Aorta (tissue), 5 donors: ENCODE data around the gene EFHB. TPM values are rescaled to one million over a fixed set of nuclear protein-coding genes. Genes with fewer than 3 reads are reported as not detected.

Source experiments
- ATAC-seq: fragments of 200-7000 bp; cut with Tn5 transposase; one replicate; pipeline ENCODE4 v1.9.1; 2022; ENCODE audit warnings: moderate library complexity; ENCODE audit not compliant: low FRiP score
- DNase-seq, 2 donors: peaks; one replicate each; pipeline ENCODE4 v3.0.0-alpha.2; 2020
- H3K27ac ChIP-seq, 2 donors: one replicate each; pipeline ENCODE4 v1.5.1; 2013; ENCODE audit warnings: low read length in 2 of 2, mild to moderate bottlenecking in 2 of 2, moderate library complexity in 2 of 2, control low read depth in 1 of 2, inconsistent platforms in 1 of 2, low read depth in 1 of 2
- H3K27me3 ChIP-seq, 2 donors: one replicate each; pipeline ENCODE4 v1.6.1; 2013; ENCODE audit warnings: control low read depth in 1 of 2, low read length in 1 of 2, mild to moderate bottlenecking in 1 of 2, moderate library complexity in 1 of 2; ENCODE audit not compliant: insufficient read depth in 2 of 2, control insufficient read depth in 1 of 2
- H3K36me3 ChIP-seq, 2 donors: one replicate each; pipeline ENCODE4 v1.6.1; 2013; ENCODE audit warnings: control low read depth in 1 of 2, low read length in 1 of 2, mild to moderate bottlenecking in 1 of 2; ENCODE audit not compliant: insufficient read depth in 2 of 2, control insufficient read depth in 1 of 2
- H3K4me1 ChIP-seq, 2 donors: one replicate each; pipeline ENCODE4 v1.6.1; 2013; ENCODE audit warnings: low read length in 2 of 2, control low read depth in 1 of 2, mild to moderate bottlenecking in 1 of 2, moderate library complexity in 1 of 2; ENCODE audit not compliant: insufficient read depth in 2 of 2, control insufficient read depth in 1 of 2
- H3K4me3 ChIP-seq, 2 donors: one replicate each; pipeline ENCODE4 v1.5.1; 2013; ENCODE audit warnings: low read length in 2 of 2, control low read depth in 1 of 2, mild to moderate bottlenecking in 1 of 2
- H3K9me3 ChIP-seq: one replicate; pipeline ENCODE4 v1.6.1; 2013; ENCODE audit warnings: mild to moderate bottlenecking, low read length; ENCODE audit not compliant: control insufficient read depth
- WGBS, 2 donors: extraction: QIAGEN DNeasy Blood & Tissue Kit; methylation state at CpG; one replicate each; pipeline ENCODE4 v1.1.7; 2013; 5-methylcytosine and 5-hydroxymethylcytosine counted together
- intact Hi-C, 2 donors: fragments of 100-400 bp; cut with DNase I; formaldehyde crosslinking; loops; one replicate each; pipeline versions ENCODE4 v1.14.2 to v1.15.0; 2022
- polyA plus RNA-seq, 2 donors: library from polyadenylated mRNA; stranded (reverse); fragments of 200-250 nt; gene quantifications; one replicate each; pipeline ENCODE4 v1.2.3, GENCODE V29; 2013
- total RNA-seq, 2 donors: library from RNA; stranded (reverse); fragmentation: NEBNext Ultra II Directional; extraction: Animal tissue kit (Norgen Biotek cat#: 25700); gene quantifications; one replicate each; pipeline ENCODE4 v1.2.1, GENCODE V29; 2021
- donor health status: healthy with polysubstance abuse.
- donor health status: Bipolar disorder and iron deficiency.
- donor health status: DM: no; HTN: no; CAD: no.
- donor health status: DM: no; HTN: no; CAD: no.
- donor health status: DM: yes; HTN: yes; CAD: no.

EFHB gene
- total and polyA plus RNA-seq, 4 donors, result 0.81 to 3.0 (median 1.1) TPM; not detected in 1

DNA sequence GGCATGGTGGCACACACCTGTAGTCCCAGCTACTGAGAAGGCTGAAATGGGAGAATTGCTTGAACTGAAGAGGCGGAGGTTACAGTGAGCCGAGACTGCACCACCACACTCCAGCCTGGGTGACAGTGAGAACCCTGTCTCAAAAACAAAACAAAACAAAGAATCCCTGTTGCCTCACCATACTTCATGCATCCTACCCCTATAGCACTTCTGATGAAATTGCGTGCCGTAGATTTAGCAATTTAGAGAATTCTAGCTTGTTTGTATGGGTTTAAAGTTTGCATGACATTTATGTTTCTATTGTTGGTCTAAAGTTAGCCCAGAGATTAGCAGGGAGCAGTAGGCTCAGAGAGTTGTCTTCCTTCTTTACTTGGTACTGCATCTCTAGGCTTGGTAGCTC, 20.7 kb upstream of the EFHB start:
- H3K27me3 ChIP-seq, result no peaks in the 10 kb centered on the region
- peaks cover 2 to 7% of the 10 kb centered on the region in 2 donors for H3K4me1 ChIP-seq
- no peak overlapping the region for H3K27ac ChIP-seq
- intact Hi-C loops, result no loop called here
- no peak overlapping the region for H3K4me3 ChIP-seq
- no peaks in the 10 kb centered on the region for H3K9me3 ChIP-seq
- DNase-seq (no peak), ATAC-seq (no peak)
- peaks cover 2 to 7% of the 10 kb centered on the region in 2 donors for H3K36me3 ChIP-seq
- WGBS, 2 donors, result 90 to 96% methylated on average over 4 of the region's 4 CpGs

DNA sequence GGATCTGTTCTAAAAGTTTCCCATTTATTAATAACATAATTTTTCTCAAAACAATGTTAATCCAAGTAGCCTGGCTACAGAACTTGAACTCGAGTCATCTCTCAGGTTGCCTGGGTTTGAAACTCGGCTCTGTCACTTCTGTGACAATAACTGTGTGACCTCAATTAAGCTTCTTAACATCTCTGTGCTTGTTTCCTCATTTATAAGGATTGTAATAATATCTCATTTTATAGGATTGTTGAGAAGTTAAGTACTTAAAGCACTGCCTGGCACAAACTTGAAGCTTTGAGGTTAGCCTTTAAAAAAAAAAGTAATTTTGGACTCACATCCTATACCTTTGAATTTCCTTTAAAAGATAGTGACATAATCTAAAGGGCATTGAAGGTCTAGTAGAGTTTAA, 16.3 kb upstream of the EFHB start:
- ATAC-seq (no peak), DNase-seq (no peak)
- Histone ChIP-seq H3K27ac (no peak overlapping the region), H3K4me3 (no peak overlapping the region), H3K27me3 (no peaks in the 10 kb centered on the region), H3K36me3 (peaks cover 0 to 7% of the 10 kb centered on the region in 2 donors), H3K9me3 (no peaks in the 10 kb centered on the region), H3K4me1 (peaks cover 2 to 7% of the 10 kb centered on the region in 2 donors)
- intact Hi-C loops, result no loop called here
- 70 to 75% methylated on average over 2 of the region's 2 CpGs for WGBS, 2 donors

DNA sequence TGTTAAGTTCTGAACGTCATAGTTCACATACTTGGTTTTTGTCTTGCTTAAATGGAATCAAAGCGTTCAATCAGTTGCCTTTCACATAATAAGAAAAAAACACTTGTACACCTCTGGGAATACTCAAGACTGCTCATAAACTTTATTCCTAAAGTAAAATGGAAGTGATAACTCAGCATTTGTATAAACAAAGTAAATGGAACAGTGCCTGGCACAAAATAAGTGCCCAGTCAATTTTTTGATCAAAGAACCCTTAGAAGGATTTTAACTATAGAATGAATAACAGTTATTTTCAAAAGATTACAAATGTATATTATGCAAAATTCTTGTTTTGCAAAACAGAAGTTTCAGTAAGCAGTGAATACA, 14.2 kb upstream of the EFHB start:
- H3K4me3 ChIP-seq, result peak overlapping the region; percentile 51 to 78
- DNase-seq, result no peak
- H3K27ac ChIP-seq, result peak overlapping the region in 1 of 2 donors; percentile 94
- no peaks in the 10 kb centered on the region for H3K27me3 ChIP-seq
- peaks cover 2 to 5% of the 10 kb centered on the region in 2 donors for H3K4me1 ChIP-seq
- no peak for ATAC-seq
- peaks cover 0 to 3% of the 10 kb centered on the region in 2 donors for H3K36me3 ChIP-seq
- intact Hi-C loops, result loop anchor here in 1 of 2 donors (10.0 kb wide), 1 partner anchor 87 kb away; no protein-coding TSS in a partner anchor
- 2 to 3% methylated on average over 2 of the region's 2 CpGs for WGBS, 2 donors
- H3K9me3 ChIP-seq, result no peaks in the 10 kb centered on the region

DNA sequence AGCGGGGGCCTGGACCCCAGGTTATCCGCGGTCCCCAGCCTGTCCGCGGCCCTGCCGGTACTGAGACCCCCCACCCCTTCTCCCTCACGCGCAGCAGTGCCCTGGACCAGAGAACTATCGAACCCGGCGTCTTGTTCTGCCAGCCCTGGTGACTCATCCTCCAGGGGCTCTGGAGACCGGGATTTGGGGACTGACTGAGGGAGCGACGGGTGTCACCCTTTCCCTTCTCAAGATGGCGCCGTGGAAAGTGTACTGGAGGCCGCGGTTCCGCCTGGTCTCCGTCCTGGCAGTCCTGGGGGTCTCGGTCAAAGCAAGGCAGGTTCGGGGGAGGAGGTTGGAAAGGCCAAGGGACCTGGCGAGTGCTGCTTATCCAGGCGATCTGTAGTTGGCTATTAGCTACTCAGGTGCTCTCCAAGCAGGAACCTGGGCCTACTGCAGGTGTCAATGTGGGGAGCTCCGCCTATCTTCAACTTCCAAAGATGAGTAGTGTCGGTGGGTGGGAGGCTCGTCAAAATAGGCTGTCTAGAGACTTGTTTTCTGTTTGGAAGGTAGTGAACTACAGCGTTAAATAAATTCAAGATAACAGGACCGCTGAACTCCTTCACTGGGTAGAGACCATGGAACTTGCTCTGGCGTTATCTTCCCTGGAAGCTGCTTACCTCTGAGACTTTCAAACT, 13.7 kb upstream of the EFHB start:
- ATAC-seq (peak; percentile 75), DNase-seq (peak; percentile 74 to 81)
- no peaks in the 10 kb centered on the region for H3K27me3 ChIP-seq
- H3K4me1 ChIP-seq, result peaks cover 2 to 5% of the 10 kb centered on the region in 2 donors
- H3K27ac ChIP-seq, result peak overlapping the region; percentile 83 to 94
- peak overlapping the region; percentile 51 to 78 for H3K4me3 ChIP-seq
- peaks cover 0 to 3% of the 10 kb centered on the region in 2 donors for H3K36me3 ChIP-seq
- intact Hi-C loops, result loop anchor here (2.0 to 10.0 kb wide), 3 partner anchors 59 to 93 kb away; partner anchors contain the start of gene KAT2B (in 1 of the 2)
- H3K9me3 ChIP-seq, result no peaks in the 10 kb centered on the region
- 0 to 1% methylated on average over 29 to 30 of the region's 30 CpGs for WGBS, 2 donors

DNA sequence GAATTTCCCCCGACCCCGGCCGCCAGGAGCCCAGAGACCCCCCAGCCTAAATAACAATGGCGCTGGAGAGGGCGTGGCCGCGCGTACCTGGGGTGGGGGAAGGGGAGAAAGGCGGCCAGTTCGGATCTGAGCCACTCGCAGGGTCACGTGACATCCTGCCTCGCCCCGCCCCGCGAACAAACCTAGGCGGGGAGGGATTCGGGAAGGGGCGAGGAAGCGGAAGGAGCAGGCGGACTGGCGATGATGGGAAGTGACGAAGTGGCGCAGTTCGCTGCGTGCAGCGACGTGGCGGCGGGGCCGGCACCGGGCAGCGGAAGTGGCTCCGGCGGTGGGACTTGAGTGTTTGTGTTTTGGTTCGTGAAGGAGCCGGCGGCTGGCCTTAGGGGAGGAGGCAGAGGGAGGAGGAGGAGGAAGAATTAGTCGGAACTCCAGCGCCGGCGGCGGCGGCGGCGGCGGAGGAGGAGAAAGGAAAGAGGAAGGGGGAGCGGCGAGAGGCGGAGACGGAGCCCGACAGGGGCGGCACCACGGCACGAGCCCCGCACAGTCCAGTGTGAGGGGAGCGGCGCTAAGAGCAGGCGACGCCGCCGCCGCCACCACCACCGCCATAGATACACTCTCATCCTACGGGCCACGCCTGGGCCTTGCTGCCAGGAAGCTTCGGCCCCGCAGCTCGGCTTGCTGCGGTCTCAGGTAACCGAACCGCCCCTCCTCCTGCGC, 13.0 kb upstream of the EFHB start, which contains the start of gene RAB5A:
Gene RAB5A, plus strand, starts transcription at position 266 of the 717 bp plus-strand sequence. CDS start 3,802 bp downstream, outside the sequence.
- Histone ChIP-seq H3K36me3 (peaks cover 0 to 3% of the 10 kb centered on the region in 2 donors), H3K27ac (peak within 1 kb of the TSS; percentile 83 to 98), H3K27me3 (no peaks in the 10 kb centered on the region), H3K9me3 (no peaks in the 10 kb centered on the region), H3K4me3 (peak within 1 kb of the TSS; percentile 78 to 98), H3K4me1 (peaks cover 2 to 4% of the 10 kb centered on the region in 2 donors)
- DNase-seq (peak; percentile 99), ATAC-seq (peak; percentile 98)
- intact Hi-C loops, result loop anchor here (2.0 to 10.0 kb wide), 3 partner anchors 58 to 94 kb away; partner anchors contain the start of gene KAT2B (in 1 of the 2)
- 0% methylated on average over 65 to 73 of the region's 73 CpGs for WGBS, 2 donors

DNA sequence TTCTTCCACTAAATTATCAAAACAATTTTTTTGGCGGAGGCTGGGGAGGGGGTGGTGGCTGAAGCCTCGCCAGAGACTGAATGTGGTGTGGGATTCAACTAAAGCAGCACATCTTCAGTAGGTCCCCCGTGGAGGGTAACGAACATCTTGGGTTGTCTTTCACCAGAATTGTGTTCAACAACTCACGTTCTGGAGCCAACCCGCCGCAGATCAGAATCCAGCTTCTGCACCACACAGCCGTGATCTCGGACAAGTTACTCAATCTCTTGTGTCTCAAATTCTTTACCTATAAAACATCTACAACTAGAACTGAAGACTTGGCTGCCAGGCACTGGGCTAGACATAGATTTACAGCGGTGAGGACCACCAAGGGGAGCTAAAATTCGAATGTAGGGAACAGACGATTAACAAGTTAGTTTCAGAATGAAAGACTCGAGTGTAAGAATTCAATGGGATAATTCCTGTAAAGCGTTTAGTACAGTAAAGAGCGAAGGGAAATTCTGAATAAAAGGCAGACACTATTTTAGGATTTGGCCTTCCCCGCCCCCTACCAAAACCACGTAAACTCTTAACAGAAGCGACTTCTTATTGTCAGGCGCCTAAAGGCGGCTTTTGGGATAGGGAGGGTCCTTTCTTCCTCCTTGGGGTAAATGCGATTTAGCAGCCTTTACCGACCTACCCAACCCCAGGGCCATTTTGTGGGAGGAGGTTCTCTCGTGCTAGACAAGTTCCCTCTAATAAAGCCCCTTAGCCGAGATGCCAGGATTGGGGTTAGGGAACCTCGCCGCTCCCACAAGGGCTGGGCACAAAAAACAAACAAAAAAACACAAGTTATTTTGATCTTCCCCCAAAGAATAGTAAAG, 12.2 kb upstream of the EFHB start:
- Histone ChIP-seq H3K27ac (peak overlapping the region in 1 of 2 donors; percentile 98), H3K9me3 (no peaks in the 10 kb centered on the region), H3K4me3 (peak overlapping the region; percentile 30 to 98), H3K36me3 (no peaks in the 10 kb centered on the region), H3K4me1 (peaks cover 0 to 2% of the 10 kb centered on the region in 2 donors), H3K27me3 (no peaks in the 10 kb centered on the region)
- intact Hi-C loops, result loop anchor here (2.0 to 10.0 kb wide), 3 partner anchors 57 to 95 kb away; partner anchors contain the start of gene KAT2B (in 1 of the 2)
- WGBS, 2 donors, result 38 to 40% methylated on average over 26 of the region's 26 CpGs
- peak; percentile 13 for ATAC-seq
- DNase-seq, result peak in 1 of 2 donors; percentile 49

DNA sequence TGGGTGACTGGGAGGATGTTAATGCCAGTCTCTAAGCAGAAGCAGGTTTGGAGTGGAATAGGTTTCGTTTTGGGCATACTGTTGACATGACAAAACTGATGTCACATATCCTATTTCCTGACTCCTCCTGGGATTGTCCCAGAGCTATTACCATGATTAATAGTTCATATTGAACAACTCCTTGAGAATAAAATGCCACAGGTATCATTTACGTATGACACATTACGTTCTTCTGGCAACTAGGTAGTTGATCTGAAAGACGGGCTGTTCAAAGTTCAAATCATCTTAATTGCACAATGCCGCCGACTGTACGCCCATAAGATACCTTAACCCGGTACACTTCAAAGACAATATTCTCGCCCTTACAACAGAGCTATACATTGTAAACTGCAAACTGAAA, 11.5 kb upstream of the EFHB start:
- H3K4me3 ChIP-seq, result no peak overlapping the region
- H3K27me3 ChIP-seq, result no peaks in the 10 kb centered on the region
- H3K36me3 ChIP-seq, result no peaks in the 10 kb centered on the region
- ATAC-seq (no peak), DNase-seq (no peak)
- H3K9me3 ChIP-seq, result no peaks in the 10 kb centered on the region
- H3K4me1 ChIP-seq, result peaks cover 0 to 2% of the 10 kb centered on the region in 2 donors
- intact Hi-C loops, result loop anchor here in 1 of 2 donors (10.0 kb wide), 1 partner anchor 89 kb away; no protein-coding TSS in a partner anchor
- WGBS, 2 donors, result 96 to 98% methylated on average over 9 of the region's 9 CpGs
- H3K27ac ChIP-seq, result no peak overlapping the region

DNA sequence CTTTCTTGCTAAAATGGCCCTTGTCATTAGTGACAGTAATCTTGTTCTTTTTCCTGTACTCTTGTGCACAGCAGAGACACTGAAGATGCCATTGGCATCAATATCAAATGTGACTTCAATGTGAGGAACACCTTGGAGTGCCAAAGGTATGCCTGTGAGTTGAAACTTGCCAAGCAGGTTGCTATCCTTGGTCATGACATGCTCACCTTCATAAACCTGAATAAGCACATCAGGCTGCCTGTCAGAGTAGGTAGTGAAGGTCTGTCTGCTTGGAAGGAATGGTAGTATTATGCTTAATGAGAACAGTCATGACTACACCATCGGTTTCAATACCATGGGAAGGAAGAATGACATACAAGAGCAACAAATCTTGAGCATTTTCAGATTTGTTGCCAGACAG, 6.6 kb upstream of the EFHB start:
- Histone ChIP-seq H3K4me3 (no peak overlapping the region), H3K36me3 (no peaks in the 10 kb centered on the region), H3K4me1 (no peaks in the 10 kb centered on the region), H3K27me3 (no peaks in the 10 kb centered on the region), H3K27ac (no peak overlapping the region), H3K9me3 (no peaks in the 10 kb centered on the region)
- DNase-seq (no peak), ATAC-seq (no peak)
- intact Hi-C loops, result loop anchor here in 1 of 2 donors (10.0 kb wide), 1 partner anchor 94 kb away; no protein-coding TSS in a partner anchor
- 74 to 94% methylated on average over 1 of the region's 1 CpG for whole genome bisulfite sequencing, 2 donors
